GM19025 (cell line): ENCODE measurements around the gene CNTN4.
"Not testable (repeated sequence)": the region's sequence is repeated elsewhere in the genome, so short reads cannot be mapped to it uniquely, and the experiment has no call there.

ENCODE experiments used
- ATAC-seq: cut with Tn5 transposase; IDR thresholded peaks from one replicate; pipeline ENCODE4 v1.9.1; 2021; ENCODE audit warnings: mild to moderate bottlenecking, low read depth, moderate library complexity; ENCODE audit not compliant: unreplicated experiment

CNTN4 gene

DNA sequence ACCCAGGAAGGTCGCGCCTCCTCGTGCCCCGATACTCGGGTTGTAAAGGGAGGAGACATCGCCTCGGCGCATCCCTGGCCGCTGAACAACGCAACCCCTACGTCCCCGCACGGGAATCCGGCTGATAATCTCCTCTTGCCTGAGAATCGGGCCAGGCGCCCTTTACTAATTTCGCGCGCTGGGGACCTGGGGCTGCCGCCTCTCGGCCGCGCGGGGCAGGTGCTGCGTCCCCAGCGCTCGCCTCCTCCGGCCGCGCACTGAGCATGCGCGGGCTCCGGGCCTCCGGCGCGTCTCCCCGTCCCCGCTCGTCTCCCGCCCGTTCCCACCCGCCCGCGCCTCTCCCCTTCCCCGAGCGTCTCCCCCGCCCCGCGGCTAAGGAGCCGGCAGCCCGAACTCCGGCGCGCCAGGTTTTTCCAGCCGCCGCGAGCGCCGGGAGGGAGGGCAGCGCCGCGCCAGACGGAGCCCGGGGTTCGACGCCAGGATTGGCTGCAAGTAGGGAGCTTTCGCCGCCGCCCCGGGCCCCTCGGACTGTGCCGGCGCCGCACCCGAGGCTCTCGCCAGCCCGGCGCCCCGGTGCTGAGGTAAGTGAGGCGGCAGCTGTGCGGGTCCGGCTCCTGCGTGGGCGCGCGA, at the start of gene CNTN4:
Gene CNTN4, plus strand, starts transcription at position 469 of the 630 bp plus-strand sequence.
- ATAC-seq: no peak

DNA sequence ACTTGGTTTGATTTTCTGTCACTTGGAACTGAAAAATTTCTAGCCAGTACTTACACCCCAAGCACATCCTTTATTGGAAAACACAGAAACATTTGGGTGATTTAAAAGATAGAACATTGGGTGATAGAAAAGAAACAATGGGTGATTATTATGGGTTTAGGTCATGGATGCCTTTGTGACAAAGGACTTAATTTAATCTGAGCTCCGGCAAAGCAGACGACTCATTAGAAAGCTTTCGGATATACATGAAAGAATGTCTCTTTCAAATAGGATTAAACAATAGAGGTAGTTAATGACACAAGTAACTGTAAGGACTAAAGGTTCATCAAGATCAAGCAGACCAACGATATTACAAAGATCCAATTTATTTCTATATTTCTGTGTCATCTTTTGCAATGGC, 37.3 kb upstream of the CNTN4 start:
- ATAC-seq: no peak

DNA sequence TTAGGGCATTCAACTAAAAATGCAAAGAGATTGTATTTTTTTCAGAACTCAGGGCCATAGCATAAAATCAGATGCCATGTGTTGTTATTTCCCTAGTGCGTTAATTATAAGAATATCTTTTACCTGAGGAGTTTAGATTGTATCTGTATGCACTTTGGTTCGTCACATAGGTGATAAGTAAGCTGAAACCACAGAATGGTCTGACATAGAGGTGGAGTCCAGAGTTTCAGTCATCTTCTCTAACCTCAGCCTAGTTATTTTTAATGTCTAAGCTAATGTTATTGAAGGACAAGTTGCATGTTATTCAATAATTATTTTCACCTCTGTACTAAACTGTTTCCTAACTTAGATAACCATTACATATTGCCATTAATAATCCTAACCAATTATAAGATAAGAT, 27.1 kb upstream of the CNTN4 start:
- no peak for ATAC-seq

DNA sequence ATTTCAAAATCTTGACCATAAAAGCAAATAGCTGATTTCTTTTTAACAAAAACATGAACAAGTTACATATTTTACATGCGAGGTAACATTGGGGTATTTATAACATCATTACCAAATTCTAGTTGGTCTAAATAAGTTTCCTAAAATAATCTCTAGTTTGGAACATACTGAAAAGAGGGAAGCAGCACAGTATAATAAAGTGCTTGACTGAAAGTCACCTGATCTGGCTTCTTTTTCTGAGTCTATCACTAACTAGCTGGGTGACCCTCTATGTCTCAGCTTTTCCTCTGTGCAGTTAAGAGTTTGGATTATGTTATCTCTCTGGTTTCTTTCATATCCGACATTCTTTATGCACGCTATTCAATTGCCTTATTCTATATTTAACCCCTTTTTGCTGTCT, 19.8 kb upstream of the CNTN4 start:
- no peak for ATAC-seq

DNA sequence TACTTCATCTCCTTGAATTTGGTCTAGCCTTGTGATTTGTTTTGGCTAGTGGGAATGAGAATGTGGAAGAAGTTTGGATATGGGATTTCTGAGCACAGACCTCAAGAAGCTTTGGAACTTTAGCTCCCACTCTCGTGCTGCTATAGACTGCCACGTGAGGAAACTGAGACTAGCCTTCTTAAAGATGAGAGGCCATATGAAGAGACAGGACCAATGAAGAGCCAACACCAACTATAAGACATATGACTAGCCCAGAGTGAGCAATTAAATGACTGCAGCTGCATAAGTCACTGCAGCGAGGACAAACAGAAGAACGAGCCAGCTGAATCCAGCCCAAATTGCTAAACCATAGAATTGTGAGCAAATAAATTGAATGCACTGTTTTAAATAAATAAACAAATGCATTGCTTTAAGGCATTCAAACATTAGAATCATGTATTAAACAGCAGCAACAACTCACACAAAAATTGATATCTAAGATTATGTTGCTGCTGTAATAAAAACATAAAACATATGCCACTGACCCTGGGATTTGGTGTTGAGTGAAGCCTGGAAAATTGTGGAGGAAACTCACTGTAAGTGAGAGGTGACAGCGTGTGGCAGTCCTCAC, 15.7 kb upstream of the CNTN4 start:
- ATAC-seq: no peak

DNA sequence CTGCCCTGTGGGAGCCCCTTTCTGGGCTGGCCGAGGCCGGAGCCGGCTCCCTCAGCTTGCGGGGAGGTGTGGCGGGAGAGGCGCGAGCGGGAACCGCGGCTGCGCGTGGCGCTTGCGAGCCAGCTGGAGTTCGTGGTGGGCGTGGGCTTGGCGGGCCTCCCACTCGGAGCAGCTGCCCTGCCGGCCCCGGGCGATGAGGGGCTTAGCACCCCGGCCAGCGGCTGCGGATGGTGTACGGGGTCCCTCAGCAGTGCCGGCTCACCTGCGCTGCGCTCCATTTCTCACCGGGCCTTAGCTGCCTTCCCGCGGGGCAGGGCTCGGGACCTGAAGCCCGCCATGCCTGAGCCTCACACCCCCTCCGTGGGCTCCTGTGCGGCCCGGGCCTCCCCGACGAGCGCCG, 15.1 kb upstream of the CNTN4 start:
- not testable (repeated sequence) for ATAC-seq

DNA sequence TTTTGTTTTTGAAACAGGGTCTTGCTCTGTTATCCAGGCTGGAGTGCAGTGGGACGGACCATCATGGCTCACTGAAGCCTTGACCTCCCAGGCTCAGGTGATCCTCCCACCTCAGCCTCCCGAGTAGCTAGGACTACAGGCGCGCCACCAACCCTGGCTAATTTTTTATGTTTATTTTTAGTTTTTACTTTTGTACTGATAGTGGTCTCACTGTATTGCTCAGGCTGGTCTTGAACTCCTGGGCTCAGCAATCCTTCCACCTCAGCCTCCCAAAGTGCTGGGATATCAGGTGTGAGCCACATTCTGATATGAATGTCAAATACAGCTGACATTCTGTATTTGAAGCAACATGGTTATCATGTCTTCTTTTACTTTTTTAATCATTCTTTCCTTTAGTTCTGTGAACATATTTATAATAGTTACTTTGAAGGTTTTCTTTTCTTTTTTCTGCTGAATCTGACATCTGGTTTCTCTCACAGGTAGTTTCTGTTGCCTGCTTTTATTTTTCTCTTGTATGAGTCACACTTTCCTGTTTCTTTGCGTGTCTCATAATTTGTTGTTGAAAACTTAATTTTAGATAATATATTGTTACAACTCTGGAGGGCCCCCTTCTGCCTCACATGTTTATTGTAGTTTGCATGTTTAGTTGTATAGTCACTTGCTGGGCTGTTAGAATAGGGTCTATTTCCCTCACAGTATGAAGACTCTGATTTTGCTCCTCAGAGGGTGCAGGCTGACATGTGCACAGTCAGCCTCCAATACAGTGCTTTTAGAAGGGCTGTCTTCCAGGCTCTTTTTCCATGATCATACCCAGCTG, 8.4 kb upstream of the CNTN4 start:
- ATAC-seq: no peak

DNA sequence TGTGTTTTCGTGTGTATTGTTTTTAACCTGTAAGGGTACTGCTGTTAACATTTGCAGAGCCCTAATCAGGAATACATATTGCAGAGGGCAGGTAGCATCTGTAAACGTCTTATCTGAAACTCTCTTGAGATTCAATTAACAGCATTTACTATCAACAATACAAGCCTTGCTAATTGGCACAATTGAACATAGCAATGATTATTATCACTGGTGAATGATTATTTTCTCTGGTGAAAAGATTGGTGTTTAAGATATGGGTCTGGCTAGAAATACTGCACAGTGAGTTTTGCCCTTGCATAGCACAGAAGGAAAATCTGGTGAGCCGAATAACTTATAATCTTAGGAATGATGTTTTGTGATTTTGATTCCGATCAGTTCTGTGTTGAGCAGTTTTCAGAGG, 5.9 kb upstream of the CNTN4 start:
- ATAC-seq: no peak

DNA sequence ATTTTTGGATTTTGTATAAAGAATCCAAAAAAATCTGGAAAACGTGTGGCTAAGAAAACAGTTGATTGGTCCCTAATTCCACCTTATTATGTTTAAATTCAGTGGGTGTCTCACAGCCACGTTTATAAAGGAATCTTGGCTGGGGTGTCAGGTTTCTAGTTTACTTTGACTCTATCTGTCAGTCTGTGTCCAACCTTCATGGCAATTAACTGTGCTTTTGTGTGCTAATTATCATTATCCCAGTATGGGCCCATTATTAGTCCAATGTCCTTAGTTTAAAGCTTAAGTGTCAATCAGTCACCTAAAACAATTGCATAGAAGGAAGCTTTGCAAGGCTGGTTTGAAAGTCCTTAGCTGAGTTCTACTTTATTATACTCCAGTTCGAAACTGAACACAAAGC, 3.7 kb upstream of the CNTN4 start:
- no peak for ATAC-seq

DNA sequence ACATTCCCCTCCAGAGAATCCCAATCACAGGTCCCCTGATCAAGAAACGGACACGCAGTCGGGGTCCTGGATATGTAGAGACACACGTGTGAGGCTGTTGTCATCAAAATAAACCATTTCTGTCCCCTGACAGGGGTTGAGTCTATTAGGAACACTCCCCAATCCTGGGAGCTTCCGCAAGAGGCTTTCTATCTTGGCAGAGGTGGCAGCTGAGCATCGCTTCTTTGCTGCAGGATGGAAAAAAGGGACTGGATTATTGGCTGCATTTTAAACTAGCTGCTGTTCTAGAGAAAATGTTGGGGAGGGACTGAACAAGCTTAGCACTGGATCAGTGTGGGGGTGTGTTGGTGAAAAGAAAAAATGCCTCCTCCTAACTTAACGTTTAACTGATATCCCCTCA, 2.5 kb upstream of the CNTN4 start:
- ATAC-seq: no peak

DNA sequence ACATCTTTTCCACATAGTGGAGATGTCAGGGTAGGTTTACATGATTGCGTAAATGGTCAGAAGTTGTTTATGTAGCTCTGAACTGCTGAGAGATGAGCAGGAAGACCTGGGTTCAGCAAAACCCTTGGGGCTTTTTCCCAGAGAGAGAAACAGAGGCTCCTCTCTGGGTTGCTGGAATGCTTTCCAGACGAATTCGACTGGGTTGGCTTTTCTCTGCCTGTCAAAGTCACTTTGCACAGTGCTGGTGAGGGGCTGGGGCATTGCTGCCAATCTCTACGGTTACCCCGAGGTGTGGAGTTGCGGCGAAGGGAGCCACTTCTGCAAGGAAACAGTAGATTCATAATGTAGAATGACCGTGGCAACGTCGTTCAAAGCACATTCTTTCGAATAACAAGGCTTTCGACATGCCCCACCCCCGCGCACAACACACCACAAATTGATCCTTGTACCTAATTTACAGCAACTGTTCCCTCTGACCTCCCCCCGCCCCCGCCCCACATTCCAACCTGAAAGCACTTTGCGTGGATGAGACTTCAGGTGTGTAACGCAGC, 950 bp upstream of the CNTN4 start:
- no peak for ATAC-seq

DNA sequence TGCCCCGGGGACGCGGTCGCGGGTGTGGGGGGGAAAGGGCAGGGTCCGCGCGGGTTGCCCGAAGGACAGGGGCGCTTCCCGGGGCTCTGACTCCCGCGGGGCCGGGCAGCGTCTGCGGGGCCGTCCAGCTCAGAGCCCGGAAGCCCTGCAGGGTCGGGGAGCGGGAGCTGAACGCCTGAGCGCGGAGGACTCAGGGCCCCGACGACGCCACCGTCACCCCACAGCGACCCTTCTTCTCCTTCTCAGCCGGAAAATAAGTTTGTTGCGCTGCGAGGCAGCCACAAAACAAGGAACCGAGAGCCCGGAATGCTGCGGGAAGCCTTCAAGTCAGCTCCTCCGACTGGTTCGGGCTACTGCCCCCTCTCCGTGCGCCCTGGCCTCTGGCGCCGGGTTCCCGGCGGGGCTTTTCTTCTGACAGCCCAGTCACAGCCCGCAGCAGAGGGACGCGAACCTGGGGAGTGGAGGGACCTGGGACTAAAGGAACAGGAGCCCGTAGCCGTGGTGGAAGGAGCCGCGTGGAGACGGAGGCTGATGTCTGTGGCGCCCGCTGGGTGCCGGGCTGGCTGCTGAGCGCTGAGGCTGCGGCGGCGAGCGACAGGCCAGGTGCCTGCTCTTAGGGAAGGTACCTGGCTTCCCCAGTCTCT, 484 bp downstream of the CNTN4 start:
- ATAC-seq: no peak

DNA sequence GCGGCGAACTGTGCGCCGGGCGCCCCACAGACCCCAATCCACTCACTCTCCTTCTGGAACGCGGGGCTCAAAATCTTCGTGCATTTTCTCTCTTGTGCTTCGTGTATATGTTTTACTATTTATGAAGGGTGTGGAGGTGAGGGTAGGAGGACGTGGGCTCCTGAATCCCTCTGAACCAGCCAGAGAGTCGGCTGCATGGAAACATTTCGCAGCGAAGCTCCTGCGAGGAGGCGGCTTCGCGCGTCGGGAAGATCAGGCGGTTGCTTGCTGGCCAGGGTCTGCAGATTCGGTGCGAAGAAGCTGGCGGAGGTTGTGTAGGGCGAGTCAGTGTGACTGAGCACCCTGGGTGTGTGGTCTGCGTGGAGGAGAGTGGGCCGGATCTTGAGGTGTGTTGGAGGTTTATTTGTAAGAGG, 1.1 kb downstream of the CNTN4 start:
- no peak for ATAC-seq

DNA sequence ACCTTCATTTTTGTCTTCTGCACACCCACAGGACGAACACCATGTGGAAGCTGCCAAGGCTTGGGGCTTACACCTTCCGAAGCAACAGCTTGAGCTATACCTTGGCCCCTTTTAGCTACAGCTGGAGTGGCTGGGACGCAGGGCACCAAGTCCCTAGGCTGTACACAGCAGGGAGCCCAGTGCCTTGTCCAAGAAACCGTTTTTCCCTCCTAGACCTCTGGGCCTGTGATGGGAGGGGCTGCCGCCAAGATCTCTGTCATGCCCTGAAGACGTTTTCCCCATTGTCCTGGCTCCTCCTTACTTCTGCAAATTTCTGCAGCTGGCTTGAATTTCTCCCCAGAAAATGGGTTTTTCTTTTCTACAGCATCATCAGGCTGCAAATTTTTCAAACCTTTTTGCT, 7.8 kb downstream of the CNTN4 start:
- no peak for ATAC-seq

DNA sequence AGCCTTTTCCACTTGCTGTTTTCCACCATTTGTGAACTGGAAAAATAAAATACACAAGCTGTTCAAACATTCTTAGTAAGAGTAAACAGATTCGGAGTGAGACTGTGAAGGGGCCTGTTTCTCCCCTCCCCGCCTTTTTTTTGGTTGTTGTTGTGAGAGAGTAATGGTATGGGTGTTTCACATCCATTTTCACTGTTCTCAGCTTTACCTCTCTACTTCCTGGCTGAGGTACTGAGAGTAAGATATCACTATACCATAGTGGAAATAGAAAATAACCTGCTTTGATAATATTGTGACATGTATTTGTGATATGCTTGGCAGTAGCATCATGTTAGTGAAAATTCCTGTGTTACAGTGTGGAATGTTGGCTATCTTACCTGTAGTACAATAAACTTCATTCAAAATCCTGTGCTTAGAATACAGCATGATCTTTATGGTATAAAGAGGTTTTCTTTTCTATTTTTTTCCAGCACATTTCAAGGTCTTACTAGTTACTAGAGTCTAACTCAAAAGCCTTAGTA, 12.0 kb downstream of the CNTN4 start:
- ATAC-seq: no peak

DNA sequence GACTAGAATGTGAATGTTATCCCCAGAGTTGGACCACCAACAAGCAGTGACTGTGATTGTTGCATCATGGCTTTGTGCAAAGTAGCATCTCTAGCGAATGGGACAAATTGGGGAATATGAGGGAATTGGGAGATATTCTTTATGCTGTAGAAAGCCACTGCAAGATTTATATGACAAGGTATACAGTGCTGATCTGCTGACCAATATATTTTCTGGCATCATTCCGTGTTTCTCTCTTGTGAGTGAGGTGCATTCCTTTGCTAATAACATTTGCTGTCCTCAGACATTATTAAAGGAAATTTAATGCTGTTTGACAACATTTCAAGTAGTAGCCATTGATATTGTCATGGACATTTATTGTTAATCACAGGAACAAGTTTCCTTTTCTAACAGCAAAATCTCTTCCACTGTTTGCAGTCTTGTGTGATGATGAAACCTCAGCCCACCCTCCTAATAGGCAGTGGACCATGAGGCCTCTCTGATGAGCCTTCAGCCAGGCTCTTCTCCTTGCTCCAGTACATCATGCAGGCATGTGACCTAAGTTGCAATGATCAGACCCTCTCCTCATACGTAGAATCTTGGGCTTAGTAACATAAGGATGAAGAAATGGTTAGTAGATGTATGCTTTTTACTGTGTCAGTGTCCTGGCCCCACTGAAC, 16.1 kb downstream of the CNTN4 start:
- ATAC-seq: no peak

DNA sequence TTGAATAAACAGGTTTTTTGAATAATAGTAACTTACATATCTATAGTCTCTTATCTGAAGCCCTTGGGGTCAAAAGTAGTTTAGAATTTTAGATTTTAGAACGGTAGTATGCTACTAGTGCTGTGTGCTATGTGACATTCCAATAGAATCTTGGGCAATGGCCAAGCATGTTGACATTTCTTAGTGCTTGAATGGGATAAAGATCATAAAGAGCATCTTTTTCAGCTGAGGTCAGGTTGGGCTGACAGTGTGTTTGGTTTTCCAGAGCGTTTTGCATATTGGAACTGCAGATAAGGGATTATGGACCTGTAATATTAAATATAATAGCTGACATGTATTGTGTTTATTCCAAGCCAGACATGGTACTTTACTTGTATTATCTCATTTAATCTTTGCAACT, 32.1 kb downstream of the CNTN4 start:
- no peak for ATAC-seq

DNA sequence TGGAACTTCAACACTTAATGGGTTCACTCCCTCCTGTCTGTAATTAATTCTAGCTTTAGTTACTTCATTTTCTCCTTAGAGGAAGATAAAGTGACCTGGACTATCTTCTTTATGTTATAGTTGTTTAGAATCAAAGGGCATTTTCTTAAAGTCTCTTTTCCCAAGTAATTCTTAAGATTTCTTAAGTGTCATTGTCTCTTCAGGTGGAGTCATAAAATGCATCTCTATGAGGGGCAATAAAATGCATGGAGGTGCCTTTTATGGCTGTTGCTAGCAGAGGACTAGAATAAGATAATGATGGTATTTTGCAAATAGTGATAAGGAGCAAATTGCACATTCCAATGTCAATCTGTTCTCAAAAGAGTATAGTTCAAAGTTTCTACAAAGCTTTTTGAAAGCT, 34.5 kb downstream of the CNTN4 start:
- no peak for ATAC-seq

DNA sequence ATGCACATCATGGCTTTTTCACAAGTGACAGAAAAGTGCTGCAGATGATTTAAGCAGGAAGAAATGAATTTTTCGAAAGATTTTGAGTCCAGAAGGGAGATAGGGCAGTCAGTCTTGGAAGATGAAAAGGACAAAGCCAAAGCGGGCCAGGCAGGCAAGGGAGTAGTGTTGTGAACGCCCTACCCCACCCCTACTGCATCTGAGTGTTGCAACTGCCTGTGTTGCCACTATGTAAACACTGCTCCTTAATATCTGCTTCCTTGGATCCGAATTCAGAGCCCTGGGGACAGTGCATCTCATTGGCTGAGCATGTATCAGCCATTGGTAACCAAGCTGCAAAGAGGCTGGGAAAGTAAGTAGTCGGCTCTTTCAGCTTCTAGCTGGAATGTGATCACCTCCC, 39.0 kb downstream of the CNTN4 start:
- no peak for ATAC-seq

DNA sequence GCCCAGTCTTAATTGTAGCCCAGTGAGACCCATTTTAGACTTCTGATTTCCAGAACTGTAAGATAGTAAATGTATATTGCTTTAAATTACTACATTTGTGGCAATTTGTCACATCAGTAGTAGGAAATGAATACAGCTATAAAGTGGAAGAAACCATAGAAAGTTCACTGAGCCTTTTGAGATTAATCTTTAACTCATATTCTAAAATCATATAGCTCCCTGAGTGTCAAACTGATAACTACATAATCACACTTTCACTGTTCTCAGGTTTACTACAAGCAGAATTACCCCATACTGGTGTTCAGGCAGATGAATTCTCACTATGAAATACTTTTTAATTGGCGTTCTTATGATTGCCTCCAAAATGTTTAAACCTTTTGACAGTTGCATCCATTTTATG, 42.8 kb downstream of the CNTN4 start:
- ATAC-seq: no peak
